Mesenteric fat pad (tissue), 1 donor: Measurements from ENCODE around the gene RNF212. TPM values are rescaled to one million over a fixed set of nuclear protein-coding genes. Genes with fewer than 3 reads are reported as not detected.
"Not testable (repeated sequence)": the region's sequence is repeated elsewhere in the genome, so short reads cannot be mapped to it uniquely, and the experiment has no call there.

ENCODE experiments used
- DNase-seq: peaks from one replicate; pipeline ENCODE4 v3.0.0-alpha.2; 2020; ENCODE audit warnings: low spot score
- long read RNA-seq: library from polyadenylated mRNA; unstranded; transcript quantifications from one replicate; pipeline ENCODE4 v2.0.0, GENCODE V29; 2020
- total RNA-seq: library from RNA; stranded (reverse); fragmentation: NEBNext Ultra II Directional; extraction: Animal tissue kit (Norgen Biotek cat#: 25700); gene quantifications from one replicate; pipeline ENCODE4 v1.2.1, GENCODE V29; 2021
- donor health status: DM: yes; HTN: yes; CAD: no.

RNF212 gene, protein sequence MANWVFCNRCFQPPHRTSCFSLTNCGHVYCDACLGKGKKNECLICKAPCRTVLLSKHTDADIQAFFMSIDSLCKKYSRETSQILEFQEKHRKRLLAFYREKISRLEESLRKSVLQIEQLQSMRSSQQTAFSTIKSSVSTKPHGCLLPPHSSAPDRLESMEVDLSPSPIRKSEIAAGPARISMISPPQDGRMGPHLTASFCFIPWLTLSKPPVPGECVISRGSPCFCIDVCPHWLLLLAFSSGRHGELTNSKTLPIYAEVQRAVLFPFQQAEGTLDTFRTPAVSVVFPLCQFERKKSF
- 4.2 TPM for total RNA-seq
- long read RNA-seq, partial matches to known transcripts, result 1 of 3 reads
- long read RNA-seq, other reads (novel, unspliced or antisense), result 2 of 3 reads

GRCh38 chr4:1113311-1114009 is at the start of gene RNF212:
TSS of gene RNF212 (minus strand) at chr4:1113564. CDS start at chr4:1113464, 100 bp downstream.
- no peak for DNase-seq

GRCh38 chr4:1160351-1160750 is 47.0 kb upstream of the RNF212 start:
- DNase-seq, result no peak

GRCh38 chr4:1156069-1156468 is 42.7 kb upstream of the RNF212 start:
- DNase-seq, result no peak

GRCh38 chr4:1155314-1155713 is 42.0 kb upstream of the RNF212 start:
- DNase-seq, result no peak

DNA sequence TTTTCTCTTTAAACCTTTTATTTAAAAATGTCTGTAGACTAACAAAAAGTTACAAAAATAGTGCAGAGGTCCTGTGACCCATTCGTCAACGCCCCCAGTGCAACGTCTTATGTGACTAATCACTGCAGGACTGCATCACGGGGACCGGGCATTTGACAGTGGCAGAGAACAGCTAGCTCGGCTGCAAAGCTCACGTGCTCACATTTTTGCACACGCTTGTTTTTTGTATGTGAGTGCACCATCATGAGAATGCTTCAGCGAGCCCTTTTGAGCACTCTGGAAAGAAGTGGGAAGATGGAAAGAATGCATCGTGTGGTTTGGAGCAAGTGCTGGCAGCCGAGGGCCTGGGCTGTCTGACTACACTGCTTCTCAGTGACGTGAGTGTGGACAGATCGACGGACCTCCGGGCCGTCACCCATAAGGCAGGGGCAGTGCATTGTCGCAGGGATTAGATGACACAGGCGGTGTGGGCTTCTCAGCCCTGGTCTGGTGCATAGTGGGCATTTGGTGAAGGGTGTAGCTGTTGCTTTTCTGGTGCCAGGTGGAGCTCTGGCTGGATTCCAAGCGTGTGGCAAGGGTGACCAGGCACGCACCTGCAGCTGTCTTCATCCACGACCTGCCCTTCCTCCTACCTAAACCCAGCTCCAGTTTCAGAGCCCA is 41.3 kb upstream of the RNF212 start:
- no peak for DNase-seq

GRCh38 chr4:1154126-1154522 is 40.8 kb upstream of the RNF212 start:
- no peak for DNase-seq

DNA sequence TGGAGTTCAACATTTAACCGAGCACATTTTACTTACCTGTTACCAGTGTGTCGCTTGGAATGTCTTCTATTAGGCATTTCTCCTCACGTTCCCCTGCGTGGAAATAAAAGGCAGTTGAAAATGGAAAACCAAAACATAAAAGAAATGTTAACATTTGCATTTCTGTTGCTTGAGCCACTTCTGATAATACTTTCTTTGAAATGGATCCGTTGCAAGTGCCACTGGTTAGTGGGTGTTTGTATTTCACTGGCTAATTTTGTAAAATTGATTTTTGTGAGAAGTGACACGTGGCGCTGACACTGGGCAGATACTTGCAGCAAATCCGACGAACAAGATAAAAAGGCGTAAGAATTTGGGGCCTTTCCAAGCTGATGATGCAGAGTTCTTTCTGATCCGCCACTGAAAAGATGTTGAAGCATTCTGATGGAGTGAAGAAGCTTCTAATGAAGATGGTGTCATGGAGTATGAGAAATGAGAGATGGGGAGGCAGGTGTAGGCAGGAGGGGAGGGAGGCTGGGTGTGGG is 40.3 kb upstream of the RNF212 start:
- no peak for DNase-seq

DNA sequence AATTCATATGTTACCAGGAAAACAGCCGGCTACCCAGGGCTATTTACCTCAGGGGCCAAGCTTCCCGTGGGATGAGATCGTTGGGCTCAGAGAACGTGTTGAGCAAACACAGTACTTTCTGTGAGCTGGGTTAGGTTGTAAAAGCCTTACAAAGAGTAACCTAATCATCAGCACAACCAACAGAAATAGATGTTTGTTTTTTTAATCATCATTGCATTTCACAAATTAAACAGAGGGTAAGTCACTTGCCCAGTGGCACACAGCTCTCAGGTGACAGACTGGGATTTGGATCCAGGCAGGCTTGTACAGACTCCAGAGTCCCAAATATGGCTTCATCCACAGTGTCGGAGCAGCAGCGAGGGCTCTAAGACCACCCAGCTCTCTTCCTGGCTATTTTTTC is 38.9 kb upstream of the RNF212 start:
- no peak for DNase-seq

DNA sequence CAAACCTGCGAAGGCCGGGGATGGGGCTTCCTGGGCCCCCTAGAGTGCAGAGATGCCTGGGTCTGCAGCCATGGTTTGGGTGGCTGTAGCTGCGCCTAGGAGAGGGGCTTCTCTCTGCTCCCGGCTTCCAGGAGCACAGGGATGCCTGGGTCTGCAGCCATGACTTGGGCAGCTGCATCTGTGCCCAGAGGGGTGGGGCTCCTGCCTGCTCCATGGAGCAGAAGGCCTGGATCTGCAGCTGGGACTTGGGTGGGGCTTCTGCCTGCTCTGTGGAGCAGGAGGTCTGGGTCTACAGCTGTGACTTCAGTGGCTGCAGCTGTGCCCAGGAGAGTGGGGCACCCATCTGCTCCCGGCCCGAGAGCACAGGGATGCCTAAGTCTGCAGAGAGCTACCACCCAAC is 38.2 kb upstream of the RNF212 start:
- no peak for DNase-seq

GRCh38 chr4:1150875-1151274 is 37.5 kb upstream of the RNF212 start:
- no peak for DNase-seq

- DNase-seq, result no peak
Measured at GRCh38 chr4:1139860-1140259, 26.5 kb upstream of the RNF212 start.

- DNase-seq, result no peak
Measured at GRCh38 chr4:1137850-1138249, 24.5 kb upstream of the RNF212 start.

DNA sequence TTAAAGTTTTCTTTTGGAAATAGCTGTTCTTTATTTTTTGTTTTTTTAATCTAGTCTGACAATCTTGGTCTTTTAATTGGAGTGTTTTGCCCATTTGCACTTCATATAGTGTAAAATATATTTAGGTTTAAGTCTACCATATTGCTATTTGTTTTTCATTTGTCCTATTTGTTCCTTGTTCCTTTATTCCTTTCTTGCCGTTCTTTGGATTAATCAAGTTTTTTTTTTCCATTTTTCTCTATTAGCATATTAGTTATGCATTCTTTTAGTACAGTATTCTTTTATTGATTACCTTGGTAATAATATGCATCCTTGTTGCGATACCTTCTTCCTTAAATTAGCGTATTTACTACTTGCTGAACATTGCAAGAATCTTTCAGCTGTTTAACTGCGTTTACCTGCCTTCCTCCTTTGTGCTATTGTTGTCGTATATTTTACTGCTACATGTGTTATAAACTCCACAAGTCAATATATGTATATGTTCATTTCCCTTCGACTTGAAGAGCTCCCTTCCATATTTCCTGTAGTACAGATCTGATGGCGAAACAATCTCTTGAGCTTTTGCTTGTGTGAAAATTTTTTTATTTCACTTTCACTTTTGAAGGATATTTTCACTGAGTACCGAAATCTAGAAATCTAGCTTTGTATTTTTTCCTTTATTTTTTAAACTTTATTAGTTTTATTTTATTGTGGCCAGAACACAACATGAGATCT is 23.9 kb upstream of the RNF212 start:
- DNase-seq, result no peak

- DNase-seq, result no peak
Measured at GRCh38 chr4:1136048-1136447, 22.7 kb upstream of the RNF212 start.

DNA sequence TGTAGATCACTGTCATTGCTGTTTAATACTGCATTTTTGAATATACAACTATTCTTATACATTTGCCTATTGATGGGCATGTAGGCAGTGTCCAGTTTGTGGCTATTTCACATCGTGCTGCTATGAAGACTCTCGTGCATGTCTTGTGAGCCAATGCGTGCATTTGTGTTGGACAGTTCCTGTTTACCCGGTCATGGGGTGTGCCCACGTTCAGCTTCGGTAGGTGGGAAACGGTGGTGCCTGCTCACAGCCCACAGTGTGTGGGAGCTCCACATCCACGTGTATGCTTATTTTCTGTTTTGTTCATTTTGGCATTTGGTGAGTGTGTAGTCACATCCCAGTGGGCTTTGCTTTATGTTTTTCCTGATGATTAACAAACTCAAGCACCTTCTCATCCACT is 19.7 kb upstream of the RNF212 start:
- DNase-seq, result no peak

GRCh38 chr4:1130316-1131186 is 17.2 kb upstream of the RNF212 start:
- no peak for DNase-seq

DNA sequence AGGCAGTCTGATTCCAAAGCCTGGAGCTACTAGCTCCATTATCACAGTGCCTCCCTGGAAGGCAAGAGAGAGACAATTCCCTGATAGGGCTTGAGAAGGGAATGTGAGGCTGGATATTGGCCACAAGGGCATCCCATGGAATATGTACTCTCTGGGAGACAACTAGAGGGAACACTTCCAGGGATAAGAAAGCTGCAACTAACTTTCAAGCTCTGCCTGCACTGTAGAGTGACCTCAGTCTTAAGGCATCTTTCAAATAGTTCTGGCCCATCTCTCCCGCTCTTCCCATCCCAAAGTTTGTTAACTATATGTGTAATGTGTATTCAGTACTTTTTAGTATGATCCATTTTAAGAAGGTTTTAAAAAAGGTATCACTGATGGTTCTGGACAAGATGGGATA is 13.1 kb upstream of the RNF212 start:
- DNase-seq, result no peak

- DNase-seq, result not testable (repeated sequence)
Measured at GRCh38 chr4:1125466-1125865, 12.1 kb upstream of the RNF212 start.

DNA sequence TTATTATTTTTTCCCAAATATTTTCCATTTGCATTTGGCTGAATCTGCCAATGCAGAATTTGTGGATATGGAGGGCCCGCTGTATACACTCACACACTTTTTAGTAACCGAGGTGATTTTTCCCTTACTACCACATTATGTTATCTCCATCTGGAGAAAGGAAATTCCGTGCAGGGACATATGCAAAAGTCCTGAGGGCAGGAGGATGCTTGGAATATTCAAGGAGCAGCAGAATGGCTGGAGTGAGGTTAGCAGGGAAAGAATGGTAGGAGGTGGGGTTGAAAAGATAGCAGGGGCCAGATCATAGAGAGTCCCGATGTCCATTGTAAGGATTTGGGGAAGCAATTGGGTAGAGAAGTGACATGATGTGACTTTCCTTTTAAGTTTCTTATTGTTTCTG is 11.5 kb upstream of the RNF212 start:
- no peak for DNase-seq

GRCh38 chr4:1122505-1122904 is 9.1 kb upstream of the RNF212 start:
- no peak for DNase-seq
